Measurements from ENCODE around the gene DGKI. TPM values are rescaled to one million over a fixed set of nuclear protein-coding genes. Genes with fewer than 3 reads are reported as not detected.

The DGKI gene
- total and polyA plus RNA-seq, 4 donors = 1.1 to 11.3 (median 5.2) TPM

GRCh38 chr7:137694405-137694804, 152.4 kb downstream of the DGKI start:
- Histone ChIP-seq H3K9me3 (ENCODE audit: control insufficient read depth, low read length) (no peaks in the 10 kb centered on the region), H3K4me1 (ENCODE audit: control insufficient read depth in 1 of 2, insufficient read depth in 2 of 2, low read length in 2 of 2) (no peaks in the 10 kb centered on the region), H3K36me3 (ENCODE audit: control insufficient read depth in 1 of 2, insufficient read depth in 2 of 2, low read length in 1 of 2) (no peaks in the 10 kb centered on the region), H3K27me3 (ENCODE audit: control insufficient read depth in 1 of 2, insufficient read depth in 2 of 2, low read length in 1 of 2) (no peaks in the 10 kb centered on the region), H3K27ac (ENCODE audit: low read depth in 1 of 2, low read length in 2 of 2) (no peak overlapping the region), H3K4me3 (ENCODE audit: low read length in 2 of 2) (no peak overlapping the region)
- no peak for ATAC-seq (ENCODE audit: low FRiP score)
- DNase-seq = no peak
- intact Hi-C loops (cut with DNase I) = no loop called here
- WGBS, 2 donors = 72 to 75% methylated on average over 2 of the region's 2 CpGs

- H3K4me3 ChIP-seq (ENCODE audit: low read length in 2 of 2) = no peak overlapping the region
- H3K36me3 ChIP-seq (ENCODE audit: control insufficient read depth in 1 of 2, insufficient read depth in 2 of 2, low read length in 1 of 2) = no peaks in the 10 kb centered on the region
- H3K9me3 ChIP-seq (ENCODE audit: control insufficient read depth, low read length) = no peaks in the 10 kb centered on the region
- ATAC-seq (ENCODE audit: low FRiP score) (no peak), DNase-seq (no peak)
- no peak overlapping the region for H3K27ac ChIP-seq (ENCODE audit: low read depth in 1 of 2, low read length in 2 of 2)
- WGBS, 2 donors = 92% methylated on average over 4 of the region's 4 CpGs
- intact Hi-C loops (cut with DNase I) = no loop called here
- H3K4me1 ChIP-seq (ENCODE audit: control insufficient read depth in 1 of 2, insufficient read depth in 2 of 2, low read length in 2 of 2) = peaks cover 1 to 5% of the 10 kb centered on the region in 2 donors
- H3K27me3 ChIP-seq (ENCODE audit: control insufficient read depth in 1 of 2, insufficient read depth in 2 of 2, low read length in 1 of 2) = no peaks in the 10 kb centered on the region
These were observed 154.4 kb downstream of the DGKI start for GRCh38 chr7:137692399-137692798.

GRCh38 chr7:137691566-137691965, 155.2 kb downstream of the DGKI start:
- ATAC-seq (ENCODE audit: low FRiP score) (no peak), DNase-seq (no peak)
- 96 to 97% methylated on average over 3 of the region's 3 CpGs for WGBS, 2 donors
- intact Hi-C loops (cut with DNase I) = no loop called here
- Histone ChIP-seq H3K27me3 (ENCODE audit: control insufficient read depth in 1 of 2, insufficient read depth in 2 of 2, low read length in 1 of 2) (no peaks in the 10 kb centered on the region), H3K4me1 (ENCODE audit: control insufficient read depth in 1 of 2, insufficient read depth in 2 of 2, low read length in 2 of 2) (peaks cover 1 to 5% of the 10 kb centered on the region in 2 donors), H3K9me3 (ENCODE audit: control insufficient read depth, low read length) (no peaks in the 10 kb centered on the region), H3K27ac (ENCODE audit: low read depth in 1 of 2, low read length in 2 of 2) (no peak overlapping the region), H3K36me3 (ENCODE audit: control insufficient read depth in 1 of 2, insufficient read depth in 2 of 2, low read length in 1 of 2) (no peaks in the 10 kb centered on the region), H3K4me3 (ENCODE audit: low read length in 2 of 2) (no peak overlapping the region)

GRCh38 chr7:137690635-137691034, 156.1 kb downstream of the DGKI start:
- intact Hi-C loops (cut with DNase I) = no loop called here
- Histone ChIP-seq H3K4me3 (ENCODE audit: low read length in 2 of 2) (no peak overlapping the region), H3K36me3 (ENCODE audit: control insufficient read depth in 1 of 2, insufficient read depth in 2 of 2, low read length in 1 of 2) (no peaks in the 10 kb centered on the region), H3K9me3 (ENCODE audit: control insufficient read depth, low read length) (no peaks in the 10 kb centered on the region), H3K27me3 (ENCODE audit: control insufficient read depth in 1 of 2, insufficient read depth in 2 of 2, low read length in 1 of 2) (no peaks in the 10 kb centered on the region), H3K27ac (ENCODE audit: low read depth in 1 of 2, low read length in 2 of 2) (no peak overlapping the region), H3K4me1 (ENCODE audit: control insufficient read depth in 1 of 2, insufficient read depth in 2 of 2, low read length in 2 of 2) (peaks cover 3 to 5% of the 10 kb centered on the region in 2 donors)
- no peak for ATAC-seq (ENCODE audit: low FRiP score)
- WGBS, 2 donors = 87 to 91% methylated on average over 4 of the region's 4 CpGs
- DNase-seq = no peak

- intact Hi-C loops (cut with DNase I) = no loop called here
- no peak for ATAC-seq (ENCODE audit: low FRiP score)
- 42 to 57% methylated on average over 2 of the region's 2 CpGs for WGBS, 2 donors
These were observed 157.0 kb downstream of the DGKI start for GRCh38 chr7:137689761-137690160.

GRCh38 chr7:137687556-137688265, 159.1 kb downstream of the DGKI start:
- 45 to 46% methylated on average over 8 of the region's 8 CpGs for WGBS, 2 donors
- no peak for ATAC-seq (ENCODE audit: low FRiP score)

More at GRCh38 chr7:137689761-137690160, 157.0 kb downstream of the DGKI start:
- no peak overlapping the region for H3K4me3 ChIP-seq (ENCODE audit: low read length in 2 of 2)
- DNase-seq = no peak
- peaks cover 3 to 5% of the 10 kb centered on the region in 2 donors for H3K4me1 ChIP-seq (ENCODE audit: control insufficient read depth in 1 of 2, insufficient read depth in 2 of 2, low read length in 2 of 2)
- H3K9me3 ChIP-seq (ENCODE audit: control insufficient read depth, low read length) = no peaks in the 10 kb centered on the region
- no peak overlapping the region for H3K27ac ChIP-seq (ENCODE audit: low read depth in 1 of 2, low read length in 2 of 2)
- no peaks in the 10 kb centered on the region for H3K27me3 ChIP-seq (ENCODE audit: control insufficient read depth in 1 of 2, insufficient read depth in 2 of 2, low read length in 1 of 2)
- no peaks in the 10 kb centered on the region for H3K36me3 ChIP-seq (ENCODE audit: control insufficient read depth in 1 of 2, insufficient read depth in 2 of 2, low read length in 1 of 2)

GRCh38 chr7:137685433-137686164, 161.2 kb downstream of the DGKI start:
- Histone ChIP-seq H3K4me3 (ENCODE audit: low read length in 2 of 2) (no peak overlapping the region), H3K27ac (ENCODE audit: low read depth in 1 of 2, low read length in 2 of 2) (no peak overlapping the region), H3K9me3 (ENCODE audit: control insufficient read depth, low read length) (peaks cover 2% of the 10 kb centered on the region), H3K27me3 (ENCODE audit: control insufficient read depth in 1 of 2, insufficient read depth in 2 of 2, low read length in 1 of 2) (no peaks in the 10 kb centered on the region), H3K36me3 (ENCODE audit: control insufficient read depth in 1 of 2, insufficient read depth in 2 of 2, low read length in 1 of 2) (peaks cover 0 to 2% of the 10 kb centered on the region in 2 donors), H3K4me1 (ENCODE audit: control insufficient read depth in 1 of 2, insufficient read depth in 2 of 2, low read length in 2 of 2) (peaks cover 5% of the 10 kb centered on the region in 2 donors)
- intact Hi-C loops (cut with DNase I) = no loop called here
- ATAC-seq (ENCODE audit: low FRiP score) = no peak
- WGBS, 2 donors = 74 to 78% methylated on average over 3 of the region's 3 CpGs
- DNase-seq = no peak

More at GRCh38 chr7:137687556-137688265, 159.1 kb downstream of the DGKI start:
- Histone ChIP-seq H3K4me3 (ENCODE audit: low read length in 2 of 2) (no peak overlapping the region), H3K4me1 (ENCODE audit: control insufficient read depth in 1 of 2, insufficient read depth in 2 of 2, low read length in 2 of 2) (peaks cover 5% of the 10 kb centered on the region in 2 donors), H3K27me3 (ENCODE audit: control insufficient read depth in 1 of 2, insufficient read depth in 2 of 2, low read length in 1 of 2) (no peaks in the 10 kb centered on the region), H3K9me3 (ENCODE audit: control insufficient read depth, low read length) (peaks cover 2% of the 10 kb centered on the region), H3K36me3 (ENCODE audit: control insufficient read depth in 1 of 2, insufficient read depth in 2 of 2, low read length in 1 of 2) (peaks cover 0 to 2% of the 10 kb centered on the region in 2 donors), H3K27ac (ENCODE audit: low read depth in 1 of 2, low read length in 2 of 2) (peak overlapping the region; percentile 33 to 43)
- DNase-seq = no peak
- intact Hi-C loops (cut with DNase I) = no loop called here

GRCh38 chr7:137684776-137685175, 162.0 kb downstream of the DGKI start:
- ATAC-seq (ENCODE audit: low FRiP score) = no peak
- no peak overlapping the region for H3K4me3 ChIP-seq (ENCODE audit: low read length in 2 of 2)

More at GRCh38 chr7:137684776-137685175, 162.0 kb downstream of the DGKI start:
- no peaks in the 10 kb centered on the region for H3K27me3 ChIP-seq (ENCODE audit: control insufficient read depth in 1 of 2, insufficient read depth in 2 of 2, low read length in 1 of 2)
- DNase-seq = no peak
- H3K9me3 ChIP-seq (ENCODE audit: control insufficient read depth, low read length) = peaks cover 2% of the 10 kb centered on the region
- H3K4me1 ChIP-seq (ENCODE audit: control insufficient read depth in 1 of 2, insufficient read depth in 2 of 2, low read length in 2 of 2) = peaks cover 5% of the 10 kb centered on the region in 2 donors
- no peak overlapping the region for H3K27ac ChIP-seq (ENCODE audit: low read depth in 1 of 2, low read length in 2 of 2)
- peaks cover 0 to 2% of the 10 kb centered on the region in 2 donors for H3K36me3 ChIP-seq (ENCODE audit: control insufficient read depth in 1 of 2, insufficient read depth in 2 of 2, low read length in 1 of 2)
- WGBS, 2 donors = 93 to 96% methylated on average over 8 of the region's 8 CpGs
- intact Hi-C loops (cut with DNase I) = no loop called here

Data from aorta (tissue), 5 donors.